Measurements from ENCODE around the gene TMEM179.

Gene TMEM179

GRCh38 chr14:104576970-104577332 lies 27.6 kb downstream of the TMEM179 start:
- H3K4me1 ChIP-seq (ENCODE audit: control insufficient read depth, insufficient read depth, low read length): peaks cover 7% of the 10 kb centered on the region
- H3K9me3 ChIP-seq (ENCODE audit: control insufficient read depth in 2 of 2, low read length in 2 of 2): no peaks in the 10 kb centered on the region
- no peaks in the 10 kb centered on the region for H3K36me3 ChIP-seq (ENCODE audit: control insufficient read depth in 2 of 2, insufficient read depth in 2 of 2, low read length in 2 of 2)
- no peak overlapping the region for H3K27ac ChIP-seq (ENCODE audit: low read length)
- H3K4me3 ChIP-seq (ENCODE audit: low read length in 2 of 2): no peak overlapping the region
- H3K9ac ChIP-seq (ENCODE audit: low read length in 2 of 2): no peak overlapping the region
- peaks cover 10 to 14% of the 10 kb centered on the region in 2 donors for H3K27me3 ChIP-seq (ENCODE audit: control insufficient read depth in 1 of 2, insufficient read depth in 2 of 2, low read length in 2 of 2)

GRCh38 chr14:104576232-104576969 lies 28.2 kb downstream of the TMEM179 start:
- H3K4me3 ChIP-seq (ENCODE audit: low read length in 2 of 2): no peak overlapping the region
- H3K27me3 ChIP-seq (ENCODE audit: control insufficient read depth in 1 of 2, insufficient read depth in 2 of 2, low read length in 2 of 2): peaks cover 10 to 14% of the 10 kb centered on the region in 2 donors
- H3K4me1 ChIP-seq (ENCODE audit: control insufficient read depth, insufficient read depth, low read length): peaks cover 7% of the 10 kb centered on the region
- H3K36me3 ChIP-seq (ENCODE audit: control insufficient read depth in 2 of 2, insufficient read depth in 2 of 2, low read length in 2 of 2): no peaks in the 10 kb centered on the region
- no peaks in the 10 kb centered on the region for H3K9me3 ChIP-seq (ENCODE audit: control insufficient read depth in 2 of 2, low read length in 2 of 2)
- H3K9ac ChIP-seq (ENCODE audit: low read length in 2 of 2): no peak overlapping the region
- H3K27ac ChIP-seq (ENCODE audit: low read length): no peak overlapping the region

GRCh38 chr14:104574978-104575583 lies 29.5 kb downstream of the TMEM179 start:
- H3K36me3 ChIP-seq (ENCODE audit: control insufficient read depth in 2 of 2, insufficient read depth in 2 of 2, low read length in 2 of 2): no peaks in the 10 kb centered on the region
- H3K4me1 ChIP-seq (ENCODE audit: control insufficient read depth, insufficient read depth, low read length): peaks cover 2% of the 10 kb centered on the region

GRCh38 chr14:104574536-104574935 lies 30.0 kb downstream of the TMEM179 start:
- Histone ChIP-seq H3K27me3 (ENCODE audit: control insufficient read depth in 1 of 2, insufficient read depth in 2 of 2, low read length in 2 of 2) (peaks cover 10 to 14% of the 10 kb centered on the region in 2 donors), H3K36me3 (ENCODE audit: control insufficient read depth in 2 of 2, insufficient read depth in 2 of 2, low read length in 2 of 2) (no peaks in the 10 kb centered on the region), H3K9ac (ENCODE audit: low read length in 2 of 2) (no peak overlapping the region), H3K4me1 (ENCODE audit: control insufficient read depth, insufficient read depth, low read length) (peaks cover 2% of the 10 kb centered on the region), H3K4me3 (ENCODE audit: low read length in 2 of 2) (no peak overlapping the region), H3K27ac (ENCODE audit: low read length) (no peak overlapping the region), H3K9me3 (ENCODE audit: control insufficient read depth in 2 of 2, low read length in 2 of 2) (no peaks in the 10 kb centered on the region)

More at GRCh38 chr14:104574978-104575583, 29.5 kb downstream of the TMEM179 start:
- H3K27me3 ChIP-seq (ENCODE audit: control insufficient read depth in 1 of 2, insufficient read depth in 2 of 2, low read length in 2 of 2): peaks cover 10 to 14% of the 10 kb centered on the region in 2 donors
- H3K9me3 ChIP-seq (ENCODE audit: control insufficient read depth in 2 of 2, low read length in 2 of 2): no peaks in the 10 kb centered on the region
- H3K4me3 ChIP-seq (ENCODE audit: low read length in 2 of 2): no peak overlapping the region
- H3K9ac ChIP-seq (ENCODE audit: low read length in 2 of 2): no peak overlapping the region
- no peak overlapping the region for H3K27ac ChIP-seq (ENCODE audit: low read length)

GRCh38 chr14:104573930-104574329 lies 30.6 kb downstream of the TMEM179 start:
- no peak overlapping the region for H3K4me3 ChIP-seq (ENCODE audit: low read length in 2 of 2)
- peaks cover 10 to 13% of the 10 kb centered on the region in 2 donors for H3K27me3 ChIP-seq (ENCODE audit: control insufficient read depth in 1 of 2, insufficient read depth in 2 of 2, low read length in 2 of 2)
- no peaks in the 10 kb centered on the region for H3K9me3 ChIP-seq (ENCODE audit: control insufficient read depth in 2 of 2, low read length in 2 of 2)
- H3K9ac ChIP-seq (ENCODE audit: low read length in 2 of 2): no peak overlapping the region
- no peak overlapping the region for H3K27ac ChIP-seq (ENCODE audit: low read length)
- no peaks in the 10 kb centered on the region for H3K36me3 ChIP-seq (ENCODE audit: control insufficient read depth in 2 of 2, insufficient read depth in 2 of 2, low read length in 2 of 2)
- H3K4me1 ChIP-seq (ENCODE audit: control insufficient read depth, insufficient read depth, low read length): no peaks in the 10 kb centered on the region

GRCh38 chr14:104572668-104573067 lies 31.9 kb downstream of the TMEM179 start:
- Histone ChIP-seq H3K36me3 (ENCODE audit: control insufficient read depth in 2 of 2, insufficient read depth in 2 of 2, low read length in 2 of 2) (no peaks in the 10 kb centered on the region), H3K4me3 (ENCODE audit: low read length in 2 of 2) (no peak overlapping the region), H3K9ac (ENCODE audit: low read length in 2 of 2) (no peak overlapping the region), H3K4me1 (ENCODE audit: control insufficient read depth, insufficient read depth, low read length) (no peaks in the 10 kb centered on the region), H3K27me3 (ENCODE audit: control insufficient read depth in 1 of 2, insufficient read depth in 2 of 2, low read length in 2 of 2) (peaks cover 7 to 14% of the 10 kb centered on the region in 2 donors), H3K27ac (ENCODE audit: low read length) (no peak overlapping the region), H3K9me3 (ENCODE audit: control insufficient read depth in 2 of 2, low read length in 2 of 2) (no peaks in the 10 kb centered on the region)

- H3K9ac ChIP-seq (ENCODE audit: low read length in 2 of 2): no peak overlapping the region
- no peak overlapping the region for H3K4me3 ChIP-seq (ENCODE audit: low read length in 2 of 2)
- H3K9me3 ChIP-seq (ENCODE audit: control insufficient read depth in 2 of 2, low read length in 2 of 2): no peaks in the 10 kb centered on the region
- H3K4me1 ChIP-seq (ENCODE audit: control insufficient read depth, insufficient read depth, low read length): no peaks in the 10 kb centered on the region
- no peaks in the 10 kb centered on the region for H3K36me3 ChIP-seq (ENCODE audit: control insufficient read depth in 2 of 2, insufficient read depth in 2 of 2, low read length in 2 of 2)
- H3K27me3 ChIP-seq (ENCODE audit: control insufficient read depth in 1 of 2, insufficient read depth in 2 of 2, low read length in 2 of 2): peaks cover 12 to 16% of the 10 kb centered on the region in 2 donors
- no peak overlapping the region for H3K27ac ChIP-seq (ENCODE audit: low read length)
These were observed 32.4 kb downstream of the TMEM179 start for GRCh38 chr14:104572024-104572626.

GRCh38 chr14:104571246-104571645 lies 33.3 kb downstream of the TMEM179 start:
- H3K27ac ChIP-seq (ENCODE audit: low read length): no peak overlapping the region
- no peak overlapping the region for H3K4me3 ChIP-seq (ENCODE audit: low read length in 2 of 2)
- no peaks in the 10 kb centered on the region for H3K4me1 ChIP-seq (ENCODE audit: control insufficient read depth, insufficient read depth, low read length)
- H3K36me3 ChIP-seq (ENCODE audit: control insufficient read depth in 2 of 2, insufficient read depth in 2 of 2, low read length in 2 of 2): no peaks in the 10 kb centered on the region
- no peak overlapping the region for H3K9ac ChIP-seq (ENCODE audit: low read length in 2 of 2)
- no peaks in the 10 kb centered on the region for H3K9me3 ChIP-seq (ENCODE audit: control insufficient read depth in 2 of 2, low read length in 2 of 2)
- peaks cover 12% of the 10 kb centered on the region in 2 donors for H3K27me3 ChIP-seq (ENCODE audit: control insufficient read depth in 1 of 2, insufficient read depth in 2 of 2, low read length in 2 of 2)

- H3K9ac ChIP-seq (ENCODE audit: low read length in 2 of 2): no peak overlapping the region
- H3K27ac ChIP-seq (ENCODE audit: low read length): no peak overlapping the region
- H3K4me3 ChIP-seq (ENCODE audit: low read length in 2 of 2): no peak overlapping the region
- H3K9me3 ChIP-seq (ENCODE audit: control insufficient read depth in 2 of 2, low read length in 2 of 2): no peaks in the 10 kb centered on the region
- H3K27me3 ChIP-seq (ENCODE audit: control insufficient read depth in 1 of 2, insufficient read depth in 2 of 2, low read length in 2 of 2): peaks cover 19 to 21% of the 10 kb centered on the region in 2 donors
- H3K36me3 ChIP-seq (ENCODE audit: control insufficient read depth in 2 of 2, insufficient read depth in 2 of 2, low read length in 2 of 2): no peaks in the 10 kb centered on the region
- no peaks in the 10 kb centered on the region for H3K4me1 ChIP-seq (ENCODE audit: control insufficient read depth, insufficient read depth, low read length)
These were observed 35.1 kb downstream of the TMEM179 start for GRCh38 chr14:104569435-104569834.

- H3K36me3 ChIP-seq (ENCODE audit: control insufficient read depth in 2 of 2, insufficient read depth in 2 of 2, low read length in 2 of 2): no peaks in the 10 kb centered on the region
- peaks cover 6% of the 10 kb centered on the region for H3K4me1 ChIP-seq (ENCODE audit: control insufficient read depth, insufficient read depth, low read length)
- no peak overlapping the region for H3K4me3 ChIP-seq (ENCODE audit: low read length in 2 of 2)
- H3K27me3 ChIP-seq (ENCODE audit: control insufficient read depth in 1 of 2, insufficient read depth in 2 of 2, low read length in 2 of 2): peaks cover 19 to 27% of the 10 kb centered on the region in 2 donors
- H3K27ac ChIP-seq (ENCODE audit: low read length): no peak overlapping the region
- H3K9ac ChIP-seq (ENCODE audit: low read length in 2 of 2): no peak overlapping the region
- no peaks in the 10 kb centered on the region for H3K9me3 ChIP-seq (ENCODE audit: control insufficient read depth in 2 of 2, low read length in 2 of 2)
These were observed 36.0 kb downstream of the TMEM179 start for GRCh38 chr14:104568620-104569019.

GRCh38 chr14:104567957-104568225 lies 36.7 kb downstream of the TMEM179 start:
- Histone ChIP-seq H3K9ac (ENCODE audit: low read length in 2 of 2) (no peak overlapping the region), H3K4me3 (ENCODE audit: low read length in 2 of 2) (no peak overlapping the region), H3K27me3 (ENCODE audit: control insufficient read depth in 1 of 2, insufficient read depth in 2 of 2, low read length in 2 of 2) (peaks cover 18 to 28% of the 10 kb centered on the region in 2 donors)

More at GRCh38 chr14:104567957-104568225, 36.7 kb downstream of the TMEM179 start:
- peaks cover 6% of the 10 kb centered on the region for H3K4me1 ChIP-seq (ENCODE audit: control insufficient read depth, insufficient read depth, low read length)
- no peak overlapping the region for H3K27ac ChIP-seq (ENCODE audit: low read length)
- no peaks in the 10 kb centered on the region for H3K36me3 ChIP-seq (ENCODE audit: control insufficient read depth in 2 of 2, insufficient read depth in 2 of 2, low read length in 2 of 2)
- no peaks in the 10 kb centered on the region for H3K9me3 ChIP-seq (ENCODE audit: control insufficient read depth in 2 of 2, low read length in 2 of 2)
